ENCODE data around the gene RASGRF1.

The RASGRF1 gene

DNA sequence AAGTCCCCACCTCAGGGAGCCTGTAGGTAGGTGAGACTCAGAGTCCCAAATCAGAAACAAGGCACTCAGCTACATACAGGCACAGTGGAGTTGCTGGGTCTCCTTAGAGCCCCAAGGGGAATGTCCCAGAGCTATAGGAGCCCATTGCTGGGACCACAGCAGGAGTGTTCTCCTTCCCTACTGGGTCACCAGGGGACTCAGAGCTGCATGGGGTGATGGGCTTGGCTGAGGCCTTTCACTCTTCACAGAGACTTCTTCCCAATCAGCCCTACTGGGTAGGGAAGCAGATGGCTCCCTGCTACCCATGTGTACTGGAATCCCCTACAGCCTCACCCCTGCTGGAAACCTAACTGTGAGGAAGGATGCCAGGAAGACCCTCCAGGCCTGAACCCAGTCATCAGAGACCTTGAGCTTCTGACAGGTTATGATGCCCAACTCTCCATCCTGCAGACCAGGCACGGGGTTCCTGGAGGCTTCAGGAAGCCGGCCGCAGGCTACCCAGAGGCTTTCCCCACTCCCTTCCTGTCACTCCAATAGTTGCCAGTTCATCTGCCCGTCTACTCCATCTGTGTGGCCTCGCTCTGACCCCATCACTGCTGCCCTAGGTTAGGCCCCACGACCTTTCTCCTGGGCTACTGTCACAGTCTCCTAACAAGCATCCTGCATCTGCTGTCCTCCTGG is 24.0 kb downstream of the RASGRF1 start:
- no peak for DNase-seq

DNA sequence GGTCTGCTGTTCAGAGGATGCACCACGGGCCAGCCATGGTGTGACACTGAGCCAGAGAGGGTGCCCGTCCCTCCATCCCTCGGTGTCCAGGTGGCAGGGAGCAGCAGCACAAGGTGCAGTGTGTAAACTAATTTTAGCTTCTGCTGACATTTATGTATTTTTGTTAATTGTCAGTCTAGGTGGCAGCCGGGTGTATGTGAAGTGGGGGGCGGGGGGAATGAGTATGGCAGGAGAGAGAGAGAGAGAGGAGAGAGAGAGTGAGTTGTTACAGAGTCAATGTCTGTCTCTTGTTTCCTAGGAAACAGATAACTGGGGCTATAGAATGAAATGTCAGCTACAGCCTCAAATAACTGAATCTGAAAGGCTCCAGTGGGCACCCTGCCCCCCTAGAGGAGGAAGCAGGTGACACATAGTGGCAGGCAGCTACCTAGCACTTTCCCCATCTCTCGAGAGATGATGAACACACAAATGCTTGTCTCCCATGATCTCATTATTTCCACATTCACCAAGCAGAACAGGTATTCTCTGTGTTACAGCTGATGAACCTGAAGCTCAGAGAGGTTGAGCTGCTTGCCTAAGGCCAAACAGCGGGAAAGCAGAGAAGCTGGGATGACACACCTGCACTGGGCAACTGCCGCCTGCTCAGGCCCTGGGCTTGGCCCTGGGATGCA is 24.7 kb downstream of the RASGRF1 start:
- DNase-seq: no peak

- no peak for DNase-seq
Observed at GRCh38 chr15:79065361-79065705, 25.2 kb downstream of the RASGRF1 start.

GRCh38 chr15:79064496-79064895 is 26.1 kb downstream of the RASGRF1 start:
- no peak for DNase-seq

GRCh38 chr15:79060175-79060574 is 30.4 kb downstream of the RASGRF1 start:
- no peak for DNase-seq

DNA sequence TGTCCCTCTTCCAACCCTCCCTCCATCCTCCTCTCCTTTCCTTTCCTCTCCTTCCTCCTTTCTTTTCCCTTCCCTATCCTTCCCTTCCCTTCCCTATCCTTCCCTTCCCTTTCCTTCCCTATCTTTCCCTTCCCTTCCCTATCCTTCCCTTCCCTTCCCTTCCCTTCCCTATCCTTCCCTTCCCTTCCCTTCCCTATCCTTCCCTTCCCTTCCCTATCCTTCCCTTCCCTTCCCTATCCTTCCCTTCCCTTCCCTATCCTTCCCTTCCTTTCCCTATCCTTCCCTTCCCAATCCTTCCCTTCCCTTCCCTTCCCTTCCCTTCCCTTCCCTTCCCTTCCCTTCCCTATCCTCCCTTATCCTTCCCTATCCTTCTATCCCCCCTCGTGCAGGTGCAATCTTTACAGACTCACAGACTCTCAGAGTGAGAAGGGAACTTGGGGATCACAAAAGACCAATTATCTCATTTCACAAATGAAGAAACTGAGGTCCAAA is 31.5 kb downstream of the RASGRF1 start:
- no peak for DNase-seq

DNA sequence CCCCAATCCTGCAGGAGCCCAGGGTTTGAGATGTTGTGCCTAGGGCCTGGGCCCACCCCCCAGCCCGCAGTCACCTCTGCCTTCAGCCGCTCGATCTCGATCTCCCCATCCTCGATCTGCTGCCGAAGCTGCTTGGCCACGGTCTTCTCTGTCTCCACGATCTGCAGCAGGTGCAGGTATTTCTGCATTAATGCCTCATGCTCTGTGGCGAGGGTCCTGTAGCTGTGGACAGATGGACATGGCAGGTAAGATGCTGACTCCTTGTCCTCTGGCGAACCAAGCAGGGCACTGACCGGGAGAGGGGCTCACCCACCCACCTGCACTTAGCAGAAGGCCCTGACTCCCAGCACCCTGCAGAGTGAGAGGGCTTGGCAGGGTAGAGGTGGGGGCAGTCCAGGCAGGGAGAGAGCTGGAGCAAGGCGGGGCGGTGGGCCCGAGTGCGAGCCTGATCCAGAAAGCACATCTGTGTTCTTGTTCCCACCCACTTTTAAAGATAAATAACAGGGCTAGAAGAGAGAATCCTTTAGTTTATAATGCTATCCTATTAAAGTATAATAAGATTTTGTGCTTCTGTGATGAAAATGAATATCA is 32.2 kb downstream of the RASGRF1 start:
- no peak for DNase-seq

- DNase-seq: no peak
Observed at GRCh38 chr15:79057050-79057449, 33.5 kb downstream of the RASGRF1 start.

DNA sequence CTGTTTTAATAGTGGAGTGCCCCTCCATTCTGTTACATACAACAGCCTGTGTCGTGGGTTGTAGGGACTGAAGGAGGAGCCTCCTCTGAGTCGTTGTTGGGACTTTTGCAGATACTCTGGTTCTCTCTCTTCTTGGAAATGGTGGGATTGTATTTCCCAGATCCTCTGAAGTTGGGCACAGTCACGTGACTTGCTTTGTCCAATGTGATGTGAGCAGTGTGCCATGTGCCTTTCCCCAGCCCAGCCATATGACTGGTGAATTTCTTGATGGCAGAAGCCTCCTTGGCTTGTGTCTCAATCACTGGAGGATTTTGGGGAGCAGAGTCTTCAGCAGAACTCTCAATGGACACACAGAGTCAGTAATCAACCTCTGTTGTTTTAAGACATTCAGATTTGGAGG is 36.2 kb downstream of the RASGRF1 start:
- DNase-seq: no peak

DNA sequence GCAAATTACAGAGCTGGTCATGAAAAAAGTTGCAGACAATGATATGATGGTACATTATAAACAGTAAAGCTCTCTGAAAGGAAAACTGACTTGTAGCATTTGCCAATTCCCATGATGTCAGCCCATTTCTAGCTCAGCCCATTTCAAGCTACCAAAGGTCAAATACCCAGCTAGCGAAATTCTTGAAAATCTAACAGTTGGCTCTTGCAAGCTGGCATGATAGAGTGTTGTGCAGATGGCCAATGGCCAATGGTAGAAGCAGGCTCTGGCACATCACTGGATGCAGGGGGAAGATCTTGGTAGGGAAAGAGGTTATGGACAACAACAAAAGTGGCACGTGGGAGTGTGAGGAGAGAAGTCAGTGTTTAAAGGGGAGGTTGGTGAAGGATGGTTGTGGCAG is 36.7 kb downstream of the RASGRF1 start:
- DNase-seq: no peak

DNA sequence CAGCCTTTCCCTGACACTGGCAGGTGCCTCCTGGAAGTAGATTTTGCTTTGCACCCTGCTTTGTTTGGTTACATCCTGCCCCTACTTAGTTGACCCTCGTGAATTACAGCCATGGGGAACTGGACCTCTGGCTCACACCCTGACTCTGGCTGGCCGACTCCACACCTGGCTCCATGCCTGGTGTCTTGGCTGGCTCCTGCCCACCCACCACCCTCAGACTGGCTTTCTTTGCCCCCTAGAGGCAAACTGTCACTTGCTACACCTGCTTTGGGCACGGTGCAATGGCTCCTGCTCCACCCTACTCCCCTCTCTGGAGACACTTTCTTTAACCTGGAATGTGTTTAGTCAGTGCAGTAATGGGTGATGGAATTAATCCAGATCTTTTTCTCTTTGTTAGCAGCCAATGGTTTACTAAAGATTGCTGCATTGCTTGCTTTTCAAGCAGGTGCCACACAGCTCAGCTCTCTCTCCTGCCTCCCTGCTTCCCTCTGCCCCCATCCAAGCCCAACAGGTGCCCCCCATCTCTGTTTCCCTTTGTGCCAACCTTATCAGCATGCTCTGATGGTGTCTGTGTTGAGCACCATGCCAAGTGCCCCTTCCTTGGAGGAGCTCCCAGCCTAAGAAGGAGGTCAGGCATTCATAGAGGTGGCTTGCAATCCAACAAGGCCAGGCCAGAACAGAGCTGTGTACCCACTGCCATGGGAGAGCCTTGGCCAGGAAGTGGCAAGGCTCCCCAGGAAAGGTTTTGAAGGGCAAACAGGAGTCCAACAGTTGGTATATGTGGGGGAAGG is 38.4 kb downstream of the RASGRF1 start:
- DNase-seq: no peak

- DNase-seq: no peak
Observed at GRCh38 chr15:79051029-79051428, 39.6 kb downstream of the RASGRF1 start.

DNA sequence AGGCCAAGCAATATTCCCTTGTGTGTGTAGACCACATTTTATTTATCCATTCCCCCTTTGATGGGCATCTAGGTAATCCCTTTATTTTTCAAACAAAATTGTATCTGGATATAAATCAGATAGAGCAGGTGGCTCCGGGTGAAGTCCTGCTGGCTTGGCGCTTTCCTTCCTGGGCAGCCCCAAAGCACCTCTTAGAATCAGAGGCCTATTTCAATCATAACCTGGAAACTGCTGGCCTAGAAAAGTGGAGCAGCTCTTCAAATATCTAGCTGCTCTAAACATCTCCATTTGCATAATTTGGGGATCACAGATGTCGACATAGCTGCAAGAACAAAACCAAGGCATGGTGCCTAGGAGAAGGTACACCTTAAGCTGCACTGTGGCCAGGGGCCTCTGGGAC is 40.2 kb downstream of the RASGRF1 start:
- no peak for DNase-seq

DNA sequence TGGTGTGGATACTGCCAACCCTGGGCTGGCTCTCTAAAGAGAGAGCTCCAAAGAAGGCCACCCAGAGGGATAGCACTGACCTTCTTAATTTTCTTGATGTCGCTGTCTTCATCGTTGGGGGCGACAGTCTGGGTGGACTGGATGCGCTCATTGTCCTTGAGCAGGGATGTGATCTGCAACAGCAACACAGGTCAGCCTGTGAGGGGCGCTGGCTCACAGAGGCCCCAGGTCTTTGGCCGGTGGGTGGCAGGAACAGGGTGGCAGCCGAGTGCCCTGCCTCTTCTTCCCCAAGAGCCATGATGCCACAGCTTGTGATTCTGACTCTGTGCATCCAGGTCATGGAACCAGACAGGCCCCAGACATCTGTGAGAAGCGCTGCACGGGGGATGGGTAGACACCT is 41.2 kb downstream of the RASGRF1 start:
- DNase-seq: no peak

DNA sequence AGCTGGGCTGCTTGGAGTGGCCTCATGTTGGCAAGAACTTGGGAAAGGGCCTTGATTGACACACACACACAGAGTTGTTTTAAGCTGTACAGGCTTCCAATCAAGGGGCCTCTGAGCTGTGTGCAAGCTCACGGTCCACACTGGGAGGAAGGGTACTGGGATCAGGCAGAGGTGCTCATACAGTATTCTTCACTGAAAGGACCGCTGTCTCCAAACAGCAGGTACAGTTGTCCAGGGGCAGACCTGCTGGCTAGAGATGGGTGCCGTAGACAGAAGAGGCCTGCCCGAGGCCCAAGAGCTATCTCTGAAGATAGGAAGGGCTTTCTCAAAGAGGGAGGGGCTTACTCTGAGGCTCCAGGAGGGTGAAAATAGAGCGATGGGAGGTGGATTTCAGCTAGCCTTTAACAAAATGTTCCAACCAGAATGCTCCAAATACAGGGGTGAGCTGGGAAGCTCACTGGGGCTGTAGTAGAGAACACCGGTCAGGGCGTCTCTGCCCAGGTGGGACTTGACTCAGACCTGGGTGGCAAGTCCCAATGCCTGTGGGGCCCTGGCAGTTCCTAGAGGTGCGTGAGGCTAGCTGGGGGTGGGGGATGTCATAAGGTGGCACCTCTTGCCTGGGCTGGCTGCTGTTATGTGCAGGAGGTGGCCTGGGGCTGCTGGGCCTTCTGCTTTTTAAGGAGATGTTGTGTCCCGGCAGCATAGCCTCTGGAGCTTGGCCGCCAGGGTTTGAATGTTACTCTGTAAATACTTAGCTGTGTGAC is 42.7 kb downstream of the RASGRF1 start:
- DNase-seq: no peak

DNA sequence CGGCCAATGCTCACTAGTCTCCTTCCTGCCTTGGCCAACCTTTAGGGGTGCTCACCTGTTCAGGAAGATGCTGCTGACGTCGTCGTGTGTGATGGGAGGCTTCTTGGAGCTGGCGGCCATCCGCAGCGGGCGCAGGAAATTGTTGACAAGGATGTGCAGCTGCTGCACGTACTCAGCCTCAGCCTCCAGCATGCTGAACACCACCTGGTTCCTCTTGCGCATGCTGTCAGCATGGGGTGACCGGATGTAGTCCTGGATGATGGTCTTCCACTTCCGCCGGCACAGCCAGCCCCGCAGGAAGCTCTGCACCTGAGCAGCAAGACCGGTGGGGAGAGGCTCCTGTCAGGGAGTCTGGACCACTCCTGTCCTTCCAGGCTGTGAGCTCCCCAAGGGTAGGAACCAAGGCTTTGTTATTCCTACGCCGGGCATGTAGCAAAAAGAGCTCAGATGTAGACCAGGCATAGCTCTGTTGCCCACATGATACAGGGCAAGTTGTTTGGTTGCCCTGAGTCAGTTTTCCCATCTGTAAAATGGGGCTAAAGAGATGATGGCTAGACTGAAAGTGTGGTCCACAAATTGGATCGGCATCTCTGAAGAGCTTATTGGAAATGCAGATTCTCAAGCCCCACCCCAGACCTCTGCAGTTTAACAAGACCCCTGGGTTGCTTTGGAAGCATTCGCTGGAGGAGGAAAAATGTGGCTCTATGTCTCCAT is 43.7 kb downstream of the RASGRF1 start:
- DNase-seq: no peak

DNA sequence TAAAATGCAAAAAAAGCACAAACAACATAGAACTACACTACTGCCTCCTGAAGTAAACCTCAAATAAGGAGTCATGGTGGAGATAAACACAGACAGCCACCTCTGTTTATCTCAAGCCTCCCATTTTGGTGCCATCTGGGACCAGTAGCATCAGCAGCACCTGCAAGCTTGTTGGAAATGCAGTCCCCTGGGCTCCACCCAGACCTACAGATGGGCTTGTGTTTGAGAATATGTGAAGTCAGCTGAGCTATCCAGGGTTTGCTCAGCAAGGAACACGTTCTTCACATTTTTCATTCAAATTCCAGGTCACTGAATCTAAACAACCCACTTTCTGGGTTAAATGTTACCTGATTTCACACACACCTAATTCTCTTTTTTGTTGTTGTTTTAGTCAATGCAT is 45.5 kb downstream of the RASGRF1 start:
- no peak for DNase-seq

DNA sequence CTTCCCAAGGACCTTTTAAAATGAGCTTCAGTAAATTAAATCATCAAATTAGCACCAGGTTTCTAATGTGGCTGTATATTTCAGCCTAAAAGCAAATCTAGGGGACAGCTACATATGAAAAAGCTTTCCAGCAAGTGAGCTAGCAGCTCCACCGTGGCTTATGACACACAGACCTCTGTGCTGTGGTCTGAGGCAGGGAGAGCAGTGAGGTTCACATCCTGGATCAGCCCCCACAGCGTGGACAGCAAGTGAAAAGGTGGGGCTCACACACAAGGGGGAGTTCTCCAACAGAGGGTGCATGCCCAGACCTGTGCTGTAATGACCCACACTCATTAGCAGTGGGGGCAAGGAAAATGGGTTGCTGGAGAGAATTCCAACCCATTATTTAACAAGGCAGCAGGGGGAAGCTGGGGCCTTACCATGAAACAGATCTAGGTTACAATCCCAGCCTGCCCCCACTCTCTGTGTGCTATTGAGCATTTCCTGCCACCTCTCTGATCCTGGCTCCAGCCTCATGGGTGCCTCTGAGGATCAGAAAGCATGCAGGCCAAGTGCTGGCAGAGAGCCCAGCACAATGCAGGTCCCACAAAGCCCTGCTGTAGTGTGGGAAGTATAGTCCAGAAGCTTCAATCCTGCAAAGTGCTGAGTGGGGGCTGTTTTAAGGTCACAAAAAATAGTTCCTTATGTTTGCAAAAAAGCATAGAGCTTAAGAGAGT is 48.2 kb downstream of the RASGRF1 start:
- DNase-seq: no peak

DNA sequence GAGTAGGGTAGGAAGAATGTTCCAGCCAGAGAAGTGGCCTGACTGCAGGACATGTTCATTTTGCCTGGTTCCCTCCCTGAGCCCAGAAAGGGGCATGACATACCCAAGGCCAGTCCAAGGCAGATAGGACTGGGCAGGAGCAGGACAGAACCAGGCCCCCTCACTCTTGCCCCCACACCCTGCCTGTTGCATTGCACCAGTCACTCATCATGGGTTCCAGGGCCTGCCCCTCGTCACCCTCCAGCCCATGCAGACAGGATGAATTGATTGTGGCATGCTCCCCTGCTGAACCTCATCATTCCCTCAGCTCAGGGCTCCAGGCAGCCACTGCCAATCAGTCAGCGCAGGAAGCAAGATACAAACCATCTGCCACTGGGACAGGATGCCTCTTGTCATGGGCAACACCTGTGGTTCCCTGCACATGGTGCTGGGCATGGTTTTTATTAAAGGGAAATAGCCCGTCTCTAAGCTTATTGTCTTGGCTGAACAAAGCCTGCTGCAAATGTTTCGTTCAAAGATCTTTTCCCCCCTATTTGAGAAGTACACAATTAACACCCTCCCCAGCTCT is 48.9 kb downstream of the RASGRF1 start:
- no peak for DNase-seq

DNA sequence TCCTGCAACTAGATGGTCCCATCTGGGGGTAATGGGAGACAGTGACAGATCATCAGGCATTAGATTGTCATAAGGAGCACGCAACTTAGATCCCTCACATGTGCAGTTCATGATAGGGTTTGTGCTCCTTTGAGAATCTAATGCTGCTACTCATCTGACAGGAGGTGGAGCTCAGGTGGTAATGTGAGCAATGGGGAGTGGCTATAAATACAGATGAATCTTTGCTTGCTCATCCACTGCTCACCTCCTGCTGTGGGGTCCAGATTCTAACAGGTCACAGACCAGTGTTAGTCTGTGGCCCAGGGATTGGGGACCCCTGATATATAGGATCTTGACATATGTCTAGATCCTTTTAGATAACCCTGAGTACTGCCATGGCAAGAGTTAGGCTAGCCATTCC is 52.7 kb downstream of the RASGRF1 start:
- DNase-seq: no peak

- no peak for DNase-seq
Observed at GRCh38 chr15:79036323-79036722, 54.3 kb downstream of the RASGRF1 start.
